Measurements from ENCODE around the gene LIMCH1.

DNA sequence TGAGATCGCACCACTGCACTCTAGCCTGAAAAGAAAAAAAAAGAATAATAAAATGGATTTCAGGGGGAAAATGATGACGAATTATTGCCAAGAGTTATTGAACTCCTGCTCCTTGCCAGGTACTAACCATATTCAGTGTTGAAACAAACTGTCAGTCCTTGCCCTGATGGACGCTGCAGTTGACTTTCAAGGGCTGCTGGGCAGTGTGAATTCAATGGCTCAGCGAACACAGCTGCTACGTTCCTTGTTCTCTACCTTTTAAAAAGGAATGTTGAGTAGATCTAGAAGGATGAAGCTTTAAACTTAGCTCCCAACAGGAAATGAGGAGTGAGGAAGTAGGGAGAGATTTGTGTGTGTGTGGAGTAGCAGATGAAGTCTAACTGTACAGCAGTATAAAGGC, 2.7 kb downstream of the LIMCH1 start:
- TF ChIP-seq, protein P1, sequence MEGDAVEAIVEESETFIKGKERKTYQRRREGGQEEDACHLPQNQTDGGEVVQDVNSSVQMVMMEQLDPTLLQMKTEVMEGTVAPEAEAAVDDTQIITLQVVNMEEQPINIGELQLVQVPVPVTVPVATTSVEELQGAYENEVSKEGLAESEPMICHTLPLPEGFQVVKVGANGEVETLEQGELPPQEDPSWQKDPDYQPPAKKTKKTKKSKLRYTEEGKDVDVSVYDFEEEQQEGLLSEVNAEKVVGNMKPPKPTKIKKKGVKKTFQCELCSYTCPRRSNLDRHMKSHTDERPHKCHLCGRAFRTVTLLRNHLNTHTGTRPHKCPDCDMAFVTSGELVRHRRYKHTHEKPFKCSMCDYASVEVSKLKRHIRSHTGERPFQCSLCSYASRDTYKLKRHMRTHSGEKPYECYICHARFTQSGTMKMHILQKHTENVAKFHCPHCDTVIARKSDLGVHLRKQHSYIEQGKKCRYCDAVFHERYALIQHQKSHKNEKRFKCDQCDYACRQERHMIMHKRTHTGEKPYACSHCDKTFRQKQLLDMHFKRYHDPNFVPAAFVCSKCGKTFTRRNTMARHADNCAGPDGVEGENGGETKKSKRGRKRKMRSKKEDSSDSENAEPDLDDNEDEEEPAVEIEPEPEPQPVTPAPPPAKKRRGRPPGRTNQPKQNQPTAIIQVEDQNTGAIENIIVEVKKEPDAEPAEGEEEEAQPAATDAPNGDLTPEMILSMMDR (IDR thresholded peaks at IDR 0.05) = no peak
- TF ChIP-seq POLR2AphosphoS5 (IDR thresholded peaks at IDR 0.05) = no peak
- TF ChIP-seq POLR2A (IDR thresholded peaks at IDR 0.05) = no peak
